DMS53 (cell line): ENCODE measurements around the gene EGR2.

Experiments
- DNase-seq: peaks from one replicate; lab custom pipeline; 2025; lab: John Stamatoyannopoulos, UW

Gene EGR2

DNA sequence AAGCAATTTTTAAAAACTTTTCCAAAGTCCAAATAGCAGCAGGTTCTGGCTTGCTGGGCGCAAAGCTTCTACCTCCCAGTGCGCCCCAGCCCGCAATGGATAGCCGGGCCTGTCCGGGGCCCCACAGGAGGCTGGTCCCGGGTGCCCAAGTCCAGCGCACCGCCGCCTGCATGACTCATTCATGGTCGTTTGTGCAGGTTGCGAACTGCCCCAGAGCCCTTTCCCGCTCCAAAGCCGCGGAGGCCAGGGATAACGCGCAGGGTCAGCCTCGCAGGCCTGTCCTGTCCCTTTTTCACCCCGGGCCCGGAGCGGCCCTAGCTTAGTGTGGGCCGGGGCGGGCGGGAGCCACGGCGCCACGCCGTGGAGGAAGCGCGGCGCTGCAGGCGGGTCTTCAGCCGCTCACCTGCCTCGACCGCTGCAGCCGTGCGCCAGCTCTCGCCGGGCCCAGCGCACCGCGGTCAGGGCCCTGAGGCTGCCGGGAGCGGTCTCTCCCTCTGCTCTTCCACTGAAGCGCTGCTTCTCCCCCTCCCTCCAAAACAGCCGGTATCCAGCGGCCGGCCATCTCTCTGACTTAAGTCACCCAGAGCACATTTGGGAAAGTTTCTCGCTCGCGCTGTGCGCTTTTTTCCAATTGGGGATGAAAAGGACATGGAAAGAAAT is 1.7 kb upstream of the EGR2 start:
- peak; percentile 96 for DNase-seq

DNA sequence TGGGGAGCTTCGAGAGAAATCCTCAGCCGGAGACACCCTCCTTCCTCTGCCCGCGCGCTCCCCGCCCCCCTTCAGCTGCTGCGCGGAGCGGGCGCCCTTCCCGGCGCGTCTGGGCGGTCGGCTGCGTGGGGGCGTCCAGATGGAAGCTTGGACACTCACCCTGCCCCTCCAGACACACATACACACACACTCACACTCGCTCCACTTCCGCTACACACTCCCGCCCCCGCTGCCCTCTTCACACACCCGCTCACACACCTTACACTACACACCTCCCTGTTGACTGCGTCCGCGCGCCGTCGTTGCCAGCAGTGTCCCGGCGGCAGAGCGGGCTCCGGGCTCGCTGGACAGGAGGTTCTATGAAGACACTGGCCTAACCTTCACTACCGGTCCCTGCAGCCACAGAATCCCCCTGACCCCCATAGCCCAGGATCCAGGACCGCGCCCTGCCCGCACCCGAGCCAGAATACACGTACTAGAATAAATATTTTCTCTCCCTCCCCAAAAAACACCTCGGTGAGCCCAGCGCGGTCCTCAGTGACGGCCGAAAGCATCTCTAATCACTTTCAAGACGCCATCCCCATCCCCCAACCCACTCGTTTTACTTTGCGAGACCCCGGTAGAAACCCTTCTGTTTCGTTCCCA is 1.1 kb upstream of the EGR2 start:
- peak; percentile 82 for DNase-seq

DNA sequence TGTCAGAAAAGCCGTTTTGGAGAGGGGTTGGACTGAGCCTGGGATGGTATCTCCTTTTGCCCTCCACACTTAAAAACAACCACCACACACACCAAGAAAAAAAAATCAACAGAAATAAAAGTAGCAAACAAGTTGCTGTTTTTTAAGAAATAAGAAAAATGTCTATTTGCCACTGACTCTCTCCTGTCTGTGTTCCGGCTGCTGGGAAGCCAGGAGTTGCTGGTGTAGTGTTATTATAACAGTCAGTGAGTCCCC is 163 bp downstream of the EGR2 start:
- DNase-seq, result no peak

DNA sequence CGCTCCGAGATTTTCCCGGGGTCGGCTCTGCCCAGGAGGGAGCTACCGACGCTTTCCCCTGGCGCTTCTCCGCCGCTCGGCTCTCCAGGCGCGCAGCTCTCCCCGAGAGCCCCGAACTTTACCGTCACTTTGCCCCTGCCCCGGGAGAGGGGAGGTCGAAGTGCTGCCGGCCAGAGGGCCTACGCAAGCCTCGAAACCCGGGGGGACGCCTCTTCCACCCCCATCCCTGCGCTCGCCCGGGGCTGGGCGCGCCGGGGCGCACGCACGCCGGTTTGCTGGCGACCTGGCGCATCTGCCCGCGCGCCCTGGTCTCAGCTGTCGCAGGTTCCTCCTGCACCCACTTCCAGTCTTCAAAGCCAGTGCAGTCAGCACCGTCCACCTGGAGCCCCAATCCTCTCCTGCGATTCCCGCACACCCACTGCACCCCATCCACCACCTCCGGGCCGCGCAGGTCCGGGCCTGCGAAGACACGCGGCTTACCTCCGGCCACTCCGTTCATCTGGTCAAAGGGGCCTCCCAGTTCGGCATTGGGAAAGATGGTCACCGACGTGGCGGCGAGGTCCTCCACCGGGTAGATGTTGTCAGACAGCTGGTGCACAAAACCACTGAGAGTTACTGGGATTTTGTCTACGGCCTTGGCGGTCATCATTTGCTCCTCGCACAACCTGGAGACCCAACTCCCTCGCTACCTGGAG is 638 bp downstream of the EGR2 start:
- DNase-seq, result peak; percentile 59

DNA sequence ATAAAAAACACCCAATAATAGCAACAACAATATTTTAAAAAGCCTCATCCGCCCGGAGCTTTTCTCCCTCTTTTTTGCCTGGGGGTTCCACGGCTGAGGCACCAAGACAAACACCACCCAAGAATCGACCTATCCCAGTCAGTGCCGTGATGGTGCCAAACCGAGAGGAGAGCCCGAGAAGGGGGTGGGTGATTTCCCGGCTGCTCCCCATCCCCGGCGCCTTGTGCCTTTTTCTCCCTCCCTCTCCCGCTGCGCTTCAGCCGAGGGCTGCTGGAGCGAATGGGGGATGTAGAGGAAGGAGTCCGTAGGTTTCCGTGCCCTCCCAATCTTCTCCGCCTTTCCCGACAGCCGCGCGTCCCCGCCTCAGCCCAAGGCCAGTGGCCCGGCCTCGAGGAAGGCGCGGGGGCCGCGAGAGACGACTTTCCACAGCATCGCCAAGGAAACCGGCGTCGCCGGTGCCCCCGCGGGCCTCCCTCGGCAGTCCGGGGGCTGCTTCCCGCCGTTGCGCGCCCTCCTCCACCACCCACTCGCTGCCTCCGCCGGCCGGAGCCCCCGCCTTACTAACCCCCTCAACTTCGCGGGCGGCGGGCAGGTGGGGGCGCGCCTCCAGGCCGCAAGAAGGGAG is 1.3 kb downstream of the EGR2 start:
- DNase-seq, result peak; percentile 12

DNA sequence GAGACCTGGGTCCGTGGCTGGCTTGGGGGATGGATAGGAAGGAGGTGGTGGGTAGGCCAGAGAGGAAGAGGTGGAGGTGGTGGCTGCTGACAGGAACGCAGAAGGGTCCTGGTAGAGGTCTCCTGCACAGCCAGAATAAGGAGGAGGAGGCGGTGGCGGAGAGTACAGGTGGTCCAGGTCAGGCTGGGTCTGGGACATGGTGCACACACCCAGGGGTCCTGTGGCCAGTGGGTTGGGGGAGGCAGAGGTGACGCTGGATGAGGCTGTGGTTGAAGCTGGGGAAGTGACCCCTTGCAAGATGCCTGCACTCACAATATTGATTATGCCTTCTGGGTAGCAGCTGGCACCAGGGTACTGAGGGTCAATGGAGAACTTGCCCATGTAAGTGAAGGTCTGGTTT is 2.2 kb downstream of the EGR2 start:
- DNase-seq, result no peak

DNA sequence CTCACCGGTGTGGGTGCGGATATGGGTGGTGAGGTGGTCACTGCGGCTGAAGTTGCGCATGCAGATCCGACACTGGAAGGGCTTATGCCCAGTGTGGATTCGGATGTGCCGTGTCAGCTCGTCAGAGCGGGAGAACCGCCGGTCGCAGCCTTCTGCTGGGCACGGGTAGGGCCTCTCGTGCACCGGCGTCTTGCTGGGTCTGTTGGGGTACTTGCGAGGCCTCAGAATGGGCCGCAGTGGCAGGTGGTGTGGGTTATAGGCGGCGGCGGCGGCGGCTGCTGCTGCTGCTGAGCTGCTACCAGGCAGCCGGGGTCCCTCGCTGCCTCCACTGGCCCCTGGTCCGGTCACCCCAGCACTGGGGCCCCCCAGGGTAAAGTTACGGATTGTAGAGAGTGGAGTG is 2.7 kb downstream of the EGR2 start:
- no peak for DNase-seq

DNA sequence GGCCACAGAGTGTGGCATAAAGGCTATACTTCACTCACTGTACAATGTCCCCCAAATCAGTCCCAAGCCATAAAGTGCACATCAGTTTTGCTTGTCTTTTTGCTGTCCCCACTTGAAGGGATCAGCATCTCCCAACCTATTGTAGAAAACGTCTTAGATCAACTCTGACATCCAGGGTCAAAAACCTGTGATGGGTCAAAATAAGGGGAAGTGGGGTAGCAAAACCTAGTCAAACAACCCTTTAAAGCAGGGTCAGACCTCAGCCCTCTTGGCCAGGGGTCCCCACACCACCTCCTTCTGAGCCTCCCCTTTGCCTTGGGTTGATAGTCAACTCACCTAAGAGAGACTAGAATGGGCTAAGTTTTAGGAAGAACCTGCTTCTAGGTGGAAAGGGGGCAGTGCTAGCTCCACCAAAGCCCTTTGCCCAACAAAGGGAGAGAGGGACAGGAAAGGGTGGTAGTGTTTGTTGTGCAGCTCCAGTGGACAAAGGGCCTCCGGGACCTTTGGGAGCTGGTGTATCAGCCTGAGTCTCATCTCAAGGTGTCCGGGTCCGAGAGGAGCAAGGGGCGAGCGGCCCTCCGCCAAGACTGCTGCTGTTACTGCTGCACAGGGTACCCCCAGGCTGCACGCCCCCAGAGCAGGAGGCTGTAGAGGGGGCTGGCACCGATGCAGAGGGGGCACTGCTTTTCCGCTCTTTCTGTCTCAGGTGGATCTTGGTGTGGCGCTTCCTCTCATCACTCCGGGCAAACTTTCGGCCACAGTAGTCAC is 3.3 kb downstream of the EGR2 start:
- no peak for DNase-seq

DNA sequence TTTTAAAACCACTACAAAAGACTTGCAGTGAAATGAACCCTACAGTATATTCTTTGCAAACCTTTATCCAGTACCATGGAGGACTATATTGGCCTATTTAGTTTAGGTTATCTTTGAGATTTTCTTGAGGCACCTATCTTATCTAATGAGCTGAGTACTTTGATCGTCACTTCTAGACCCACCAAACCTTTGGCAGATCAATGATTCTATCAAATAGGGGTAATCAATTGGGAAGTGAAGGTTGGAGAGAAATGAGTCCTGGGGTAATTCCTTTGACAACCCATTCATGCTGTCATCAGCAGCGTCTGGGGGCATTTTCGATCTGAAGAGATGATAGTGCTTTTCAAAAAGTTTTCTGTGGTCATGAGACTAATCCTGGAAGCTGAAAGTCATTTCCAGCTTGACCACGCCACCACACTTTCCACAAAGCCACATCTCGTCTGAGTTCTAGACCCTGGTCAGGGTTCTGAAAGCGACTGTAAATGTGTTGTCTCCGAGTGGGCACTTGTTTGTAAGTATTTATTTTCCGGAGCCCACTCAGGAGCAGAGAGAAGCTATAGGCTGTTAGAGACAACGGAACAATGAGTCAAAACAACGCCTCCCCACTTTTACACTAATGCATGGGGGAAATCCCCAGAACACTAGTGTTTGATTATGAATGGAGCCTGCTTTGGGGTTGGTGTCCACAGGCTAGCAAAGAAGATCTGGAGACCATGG is 4.8 kb downstream of the EGR2 start:
- no peak for DNase-seq

DNA sequence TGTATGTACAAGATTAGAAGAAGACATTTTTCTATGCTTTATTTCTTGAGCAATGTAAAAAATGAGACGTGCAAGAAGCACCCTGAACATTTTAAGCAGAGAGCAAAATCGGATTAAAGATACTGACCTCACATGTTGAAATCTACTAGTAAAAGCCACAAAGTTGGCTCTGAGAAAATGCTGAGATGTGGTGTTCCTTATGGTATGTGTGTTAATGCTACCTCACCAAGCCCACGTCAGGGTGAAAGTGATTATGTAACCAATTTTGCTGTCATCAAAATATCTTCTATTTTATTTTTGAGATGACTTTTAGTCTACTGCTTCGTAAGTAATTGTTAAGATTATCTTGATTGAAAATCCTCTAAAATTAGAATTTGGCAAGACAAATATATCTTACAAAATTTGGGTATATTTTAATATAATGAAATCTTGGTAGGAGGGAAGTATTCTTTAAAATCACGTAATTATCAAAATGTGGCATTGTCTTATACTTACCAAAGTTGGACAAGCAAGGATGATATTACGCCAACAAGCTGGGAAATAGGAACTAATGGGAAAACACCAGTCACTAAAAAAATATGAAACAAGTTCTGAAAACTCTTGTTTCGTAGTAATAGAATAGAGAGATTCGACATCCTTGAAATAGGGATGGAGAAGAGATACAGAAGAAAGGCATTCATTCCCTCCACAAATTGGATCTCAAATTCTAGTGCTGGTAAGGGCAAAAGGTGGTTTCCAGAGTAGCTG is 5.8 kb downstream of the EGR2 start:
- DNase-seq, result no peak

DNA sequence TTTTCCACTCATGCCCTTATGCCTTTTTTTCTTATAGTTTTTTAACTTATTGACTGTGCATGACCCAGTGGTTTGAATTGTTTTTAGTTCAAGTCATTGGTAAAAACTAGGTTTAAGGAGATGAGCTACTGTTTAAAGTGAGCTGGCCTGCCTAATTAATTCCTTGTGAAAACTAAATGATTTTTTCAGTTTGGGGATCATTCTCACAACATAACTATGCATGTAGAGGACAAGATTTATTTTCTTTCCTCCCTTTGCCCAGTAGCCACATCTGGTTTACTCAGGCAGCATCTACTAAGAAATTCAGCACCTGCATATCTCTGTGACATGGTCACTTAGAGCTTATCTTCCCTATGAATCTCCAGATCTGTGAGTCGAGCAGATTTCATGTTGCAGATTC is 9.9 kb downstream of the EGR2 start:
- no peak for DNase-seq

DNA sequence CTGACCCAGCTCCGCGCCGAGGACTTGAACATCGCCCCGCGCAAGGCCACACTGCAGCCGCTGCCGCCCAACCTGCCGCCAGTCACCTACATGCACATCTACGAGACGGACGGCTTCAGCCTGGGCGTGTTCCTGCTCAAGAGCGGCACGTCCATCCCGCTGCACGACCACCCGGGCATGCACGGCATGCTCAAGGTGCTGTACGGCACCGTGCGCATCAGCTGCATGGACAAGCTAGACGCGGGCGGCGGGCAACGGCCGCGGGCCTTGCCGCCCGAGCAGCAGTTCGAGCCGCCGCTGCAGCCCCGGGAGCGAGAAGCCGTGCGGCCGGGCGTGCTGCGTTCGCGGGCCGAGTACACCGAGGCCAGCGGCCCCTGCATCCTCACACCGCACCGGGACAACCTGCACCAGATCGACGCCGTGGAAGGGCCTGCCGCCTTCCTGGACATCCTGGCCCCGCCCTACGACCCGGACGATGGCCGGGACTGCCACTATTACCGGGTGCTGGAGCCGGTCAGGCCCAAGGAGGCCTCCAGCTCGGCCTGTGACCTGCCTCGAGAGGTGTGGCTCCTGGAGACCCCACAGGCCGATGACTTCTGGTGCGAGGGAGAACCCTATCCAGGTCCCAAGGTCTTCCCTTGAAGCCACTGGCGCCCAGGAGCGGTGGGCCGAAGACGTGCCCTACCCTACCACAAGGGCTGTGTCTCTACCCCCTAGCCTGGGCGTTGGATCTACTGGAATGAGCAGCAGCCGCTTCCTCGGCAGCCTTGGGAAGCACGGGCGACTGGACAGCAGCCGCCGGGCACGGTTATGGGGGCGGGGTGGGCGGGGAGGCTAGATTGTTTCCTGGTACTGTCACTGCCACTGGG is 10.7 kb downstream of the EGR2 start:
- DNase-seq, result peak; percentile 69

DNA sequence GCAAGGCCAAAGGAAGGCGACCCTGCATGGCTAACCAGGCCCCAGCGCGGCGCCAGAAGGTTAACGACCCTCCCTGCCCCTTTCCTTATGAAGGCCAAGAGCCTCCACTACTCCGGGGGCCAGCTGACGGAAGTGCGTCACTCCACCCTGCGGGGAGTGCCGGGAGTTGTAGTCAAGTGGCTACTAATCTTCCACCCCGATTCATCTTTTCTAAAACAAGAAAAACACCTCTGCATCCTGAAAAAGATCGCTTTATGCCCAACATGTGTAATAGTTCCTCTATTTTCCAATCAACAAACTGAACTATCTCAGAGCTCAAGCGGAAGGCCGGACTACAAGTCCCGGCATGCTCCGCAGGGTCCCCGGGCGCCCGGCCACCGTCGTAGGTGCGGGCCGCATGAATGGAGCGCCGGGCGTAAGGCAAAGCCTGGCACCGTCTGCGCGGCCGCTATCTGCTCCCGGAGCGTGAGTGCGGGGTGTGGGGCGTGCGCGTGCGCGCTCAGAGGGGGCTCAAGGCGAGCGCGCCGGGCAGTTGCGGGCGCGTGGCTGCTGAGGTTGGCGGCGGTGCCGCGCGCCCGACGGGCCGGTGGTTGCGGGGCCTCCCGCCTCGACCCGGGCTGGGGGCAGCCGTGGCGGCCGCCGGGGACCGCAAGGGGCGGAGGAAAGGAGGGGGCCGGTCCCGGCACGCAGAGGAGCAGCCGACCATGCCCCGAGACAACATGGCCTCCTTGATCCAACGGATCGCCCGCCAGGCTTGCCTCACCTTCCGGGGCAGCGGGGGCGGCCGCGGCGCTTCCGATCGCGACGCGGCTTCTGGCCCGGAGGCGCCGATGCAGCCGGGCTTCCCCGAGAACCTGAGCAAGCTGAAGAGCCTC is 11.6 kb downstream of the EGR2 start, which contains the start of gene ADO:
Gene ADO, plus strand, starts transcription at position 365 of the 875 bp plus-strand sequence. Its CDS starts 340 bp downstream, at position 705.
- DNase-seq, result peak; percentile 93

DNA sequence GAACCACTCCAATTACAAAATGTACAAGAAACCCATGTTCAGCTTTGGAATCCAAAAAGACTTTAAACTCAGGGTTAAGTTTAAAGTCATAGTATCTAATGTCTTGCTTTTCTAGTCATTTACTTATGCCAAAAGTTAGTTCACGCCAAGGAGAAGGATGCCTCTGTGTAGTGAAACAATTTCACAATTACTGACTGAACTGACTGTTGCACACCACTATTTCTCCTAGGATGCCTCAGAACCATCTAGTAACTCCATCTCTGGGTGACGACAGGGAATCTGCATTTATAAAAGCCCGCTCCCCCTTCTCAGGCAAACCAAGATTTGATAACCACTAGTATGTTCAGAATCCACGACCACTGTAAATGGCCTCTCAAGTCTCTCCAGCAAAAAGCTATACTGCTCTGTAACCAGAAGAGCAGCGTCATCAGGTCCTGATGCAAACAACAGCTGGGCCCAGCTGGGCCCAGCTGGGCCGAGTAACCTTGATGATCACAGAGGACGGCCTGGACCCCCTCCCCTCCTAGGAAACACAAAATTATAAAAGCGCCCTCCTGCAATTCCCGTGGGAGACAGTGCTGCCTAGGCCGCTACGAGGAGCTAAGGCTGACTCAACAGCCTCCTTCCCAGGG is 12.3 kb downstream of the EGR2 start:
- peak; percentile 57 for DNase-seq

DNA sequence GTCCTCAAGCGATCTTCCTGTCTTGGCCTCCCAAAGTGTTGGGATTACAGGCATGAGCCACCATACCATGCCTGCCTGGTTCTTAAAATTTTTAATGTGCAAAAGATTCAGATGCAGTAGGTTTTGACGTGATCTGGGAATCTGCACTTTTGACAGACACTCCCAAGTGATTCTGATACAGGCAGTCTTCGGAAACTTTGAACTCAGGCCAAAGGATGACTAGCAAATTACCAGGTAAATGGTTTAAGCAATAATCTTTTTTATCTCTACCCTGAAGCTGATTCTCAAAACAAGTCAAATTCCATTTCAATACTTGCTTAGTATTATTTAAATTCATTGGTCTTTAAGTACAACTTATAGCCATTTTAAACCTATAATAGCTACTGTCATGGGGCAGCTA is 14.3 kb downstream of the EGR2 start:
- DNase-seq, result no peak

DNA sequence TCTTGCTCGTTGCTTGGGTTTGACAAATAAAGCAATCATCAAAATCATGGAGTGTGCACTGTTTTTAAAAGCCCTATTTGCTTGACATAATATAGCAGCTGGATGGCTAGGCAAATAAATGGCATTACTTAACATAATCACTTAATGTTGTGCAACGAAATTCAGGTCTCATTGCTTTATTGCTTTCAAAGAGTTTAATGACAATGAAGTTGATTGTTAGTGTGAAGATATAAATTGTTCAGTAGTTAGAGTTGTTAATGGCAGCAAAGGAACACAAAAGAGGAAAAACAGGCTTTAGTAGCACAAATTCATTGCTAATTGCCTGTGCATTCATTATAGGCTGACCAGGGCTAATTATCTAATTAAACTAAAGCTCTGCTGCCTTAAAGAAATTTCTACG is 19.3 kb downstream of the EGR2 start:
- DNase-seq, result no peak

DNA sequence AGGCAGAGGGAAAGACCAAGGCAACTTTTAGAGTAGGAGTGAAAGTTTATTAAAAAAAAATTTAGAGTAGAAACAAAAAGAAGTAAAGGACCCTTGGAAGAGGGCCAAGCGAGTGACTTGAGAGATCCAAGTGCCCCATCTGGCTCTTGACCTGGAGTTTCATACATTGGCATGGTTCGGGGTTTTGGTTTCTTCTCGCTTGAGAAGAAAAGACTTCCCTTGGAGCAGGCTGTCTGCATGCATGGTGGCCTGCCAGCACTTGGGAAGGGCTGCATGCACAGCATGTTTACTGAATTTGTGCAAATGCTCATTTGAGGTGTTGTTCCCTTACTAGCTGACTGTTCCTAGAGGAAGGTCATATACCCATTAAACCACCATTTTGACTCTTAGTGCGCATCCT is 20.4 kb downstream of the EGR2 start:
- no peak for DNase-seq

DNA sequence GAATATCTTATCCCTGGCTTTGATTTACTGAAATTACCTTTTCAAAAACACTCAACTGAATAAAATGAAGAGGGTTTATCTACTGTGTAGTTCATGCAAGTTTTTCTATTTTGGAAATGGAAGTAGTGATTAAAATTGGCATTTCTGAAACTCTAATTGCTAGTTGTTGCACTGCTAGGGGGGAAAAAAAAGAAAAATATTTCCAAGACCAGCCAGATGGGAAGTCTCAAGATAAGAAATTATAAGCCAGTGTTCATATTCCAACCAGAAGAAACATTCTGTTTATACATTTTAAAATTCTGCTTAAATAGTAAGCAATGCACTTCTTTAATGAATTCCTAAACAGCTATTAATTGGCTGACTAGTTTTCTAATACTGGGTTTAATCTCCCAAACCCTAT is 21.1 kb downstream of the EGR2 start:
- no peak for DNase-seq

DNA sequence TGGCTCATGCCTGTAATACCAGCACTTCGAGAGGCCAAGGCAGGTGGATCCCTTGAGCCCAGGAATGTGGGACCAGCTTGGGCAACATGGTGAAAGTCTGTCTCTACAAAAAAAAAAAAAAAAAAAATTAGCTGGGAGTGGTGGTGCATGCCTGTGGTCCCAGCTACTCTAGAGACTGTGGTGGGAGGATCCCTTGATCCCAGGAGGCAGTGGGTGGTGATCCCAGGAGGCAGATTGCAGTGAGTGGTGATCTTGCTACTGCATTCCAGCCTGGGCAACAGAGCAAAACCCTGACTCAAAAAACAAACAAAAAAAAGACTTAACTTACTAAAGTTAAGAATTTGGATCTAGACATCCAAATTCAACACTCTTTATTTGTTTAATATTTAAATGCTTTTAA is 21.9 kb downstream of the EGR2 start:
- DNase-seq, result no peak
